ENCODE data around the gene UNC80. TPM values are rescaled to one million over a fixed set of nuclear protein-coding genes. Genes with fewer than 3 reads are reported as not detected.

UNC80 gene
- total and polyA plus RNA-seq, 2 of the 13 experiments (the other 11 are each of a cell fraction or from before 2014, with no cell fraction given): not detected

DNA sequence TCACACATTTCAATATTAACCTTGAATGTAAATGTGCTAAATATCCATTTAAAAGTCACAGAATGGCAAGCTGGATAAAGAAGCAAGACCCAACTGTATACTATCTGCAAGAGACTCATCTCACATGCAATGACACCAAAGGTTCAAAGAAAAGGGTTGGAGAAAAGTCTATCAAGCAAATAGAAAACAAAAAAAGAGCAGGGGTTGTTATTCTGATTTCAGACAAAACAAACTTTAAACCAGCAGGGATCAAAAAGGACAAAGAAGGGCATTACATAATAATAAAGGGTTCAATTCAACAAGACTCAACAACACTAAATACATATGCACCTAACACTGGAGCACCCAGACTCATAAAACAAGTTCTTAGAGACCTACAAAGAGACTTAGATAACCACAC is 14.5 kb upstream of the UNC80 start:
- H4K20me1 ChIP-seq (ENCODE audit: insufficient read depth, low read length): no peaks in the 10 kb centered on the region
- no TSS peak for BruUV-seq (replicated peaks)
- TF ChIP-seq NKX3-1 (CRISPR knock-in tag; IDR thresholded peaks at IDR 0.05) (no peak), ZNF543 (CRISPR knock-in tag; IDR thresholded peaks at IDR 0.05) (no peak)
- H3K4me3 ChIP-seq (replicated peaks in 1 of 3; ENCODE audit: insufficient read depth in 1 of 3, low read depth in 2 of 3, low read length in 3 of 3): no peak overlapping the region
- no peak overlapping the region for H2AFZ ChIP-seq (ENCODE audit: low read length)
- in situ Hi-C loops (cut with HindIII; ENCODE audit: extremely low pct_ligation_motif_present, low pct_unique_long_range_greater_than_20kb): no loop called here
- no peak for DNase-seq (ENCODE audit: low spot score)
- no peaks in the 10 kb centered on the region for H3K36me3 ChIP-seq (replicated peaks in 1 of 2; ENCODE audit: control insufficient read depth in 1 of 2, insufficient read depth in 2 of 2, low read length in 2 of 2)
- no peak for ATAC-seq
- H3K4me1 ChIP-seq (ENCODE audit: insufficient read depth, low read length): no peaks in the 10 kb centered on the region
- intact Hi-C loops (cut with micrococcal nuclease; ENCODE audit: unreplicated experiment): no loop called here
- no peaks in the 10 kb centered on the region for H3K27me3 ChIP-seq (ENCODE audit: control insufficient read depth in 1 of 2, insufficient read depth in 2 of 2, low read length in 2 of 2)
- no peaks in the 10 kb centered on the region for H3K79me2 ChIP-seq (ENCODE audit: insufficient read depth, low read length)
- FAIRE-seq: no peak
- H3K9ac ChIP-seq (ENCODE audit: insufficient read depth, low read depth, low read length): no peak overlapping the region
- no peaks in the 10 kb centered on the region for H3K9me3 ChIP-seq (ENCODE audit: low read length)
- POLR2A ChIA-PET: no interaction called here
- no peak overlapping the region for H3K4me2 ChIP-seq (ENCODE audit: low read depth, low read length)
- CTCF ChIA-PET (ENCODE audit: low intra/inter-chr PET ratio, low total read pairs): no interaction called here
- H3K27ac ChIP-seq (ENCODE audit: extremely low read length, insufficient read depth, low read length): no peak overlapping the region

DNA sequence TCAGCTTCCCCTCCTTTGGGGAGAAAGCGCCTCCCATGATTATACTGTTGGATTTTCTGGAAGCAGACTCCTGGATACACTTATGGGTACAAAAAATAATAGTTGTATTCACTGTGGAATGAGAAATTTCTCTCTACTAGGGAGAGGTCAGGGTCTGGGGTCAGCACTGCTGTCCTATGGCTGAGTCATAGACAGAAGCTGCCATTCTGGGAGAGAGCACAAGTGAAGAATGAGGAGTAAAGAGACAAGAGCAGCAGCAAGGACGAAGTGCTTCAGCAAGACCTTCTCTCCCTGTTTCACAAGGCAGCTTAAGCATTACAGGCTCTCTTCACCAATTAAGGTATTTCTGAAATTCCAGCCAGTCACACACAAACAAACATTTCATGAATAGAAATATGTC is 10.1 kb upstream of the UNC80 start:
- POLR2A ChIA-PET: no interaction called here
- Histone ChIP-seq H3K4me3 (replicated peaks in 1 of 3; ENCODE audit: insufficient read depth in 1 of 3, low read depth in 2 of 3, low read length in 3 of 3) (no peak overlapping the region), H4K20me1 (ENCODE audit: insufficient read depth, low read length) (no peaks in the 10 kb centered on the region), H3K9me3 (ENCODE audit: low read length) (no peaks in the 10 kb centered on the region), H3K4me1 (ENCODE audit: insufficient read depth, low read length) (no peaks in the 10 kb centered on the region), H3K36me3 (replicated peaks in 1 of 2; ENCODE audit: control insufficient read depth in 1 of 2, insufficient read depth in 2 of 2, low read length in 2 of 2) (no peaks in the 10 kb centered on the region), H2AFZ (ENCODE audit: low read length) (no peak overlapping the region), H3K27me3 (ENCODE audit: control insufficient read depth in 1 of 2, insufficient read depth in 2 of 2, low read length in 2 of 2) (no peaks in the 10 kb centered on the region), H3K9ac (ENCODE audit: insufficient read depth, low read depth, low read length) (no peak overlapping the region), H3K27ac (ENCODE audit: extremely low read length, insufficient read depth, low read length) (no peak overlapping the region), H3K79me2 (ENCODE audit: insufficient read depth, low read length) (no peaks in the 10 kb centered on the region), H3K4me2 (ENCODE audit: low read depth, low read length) (no peak overlapping the region)
- intact Hi-C loops (cut with micrococcal nuclease; ENCODE audit: unreplicated experiment): no loop called here
- no TSS peak for BruUV-seq (replicated peaks)
- no peak for DNase-seq (ENCODE audit: low spot score)
- WGBS (ENCODE audit: low lambda C conversion rate): 0% methylated on average over 2 of the region's 2 CpGs
- no peak for ATAC-seq
- in situ Hi-C loops (cut with HindIII; ENCODE audit: extremely low pct_ligation_motif_present, low pct_unique_long_range_greater_than_20kb): no loop called here
- TF ChIP-seq, protein P1, sequence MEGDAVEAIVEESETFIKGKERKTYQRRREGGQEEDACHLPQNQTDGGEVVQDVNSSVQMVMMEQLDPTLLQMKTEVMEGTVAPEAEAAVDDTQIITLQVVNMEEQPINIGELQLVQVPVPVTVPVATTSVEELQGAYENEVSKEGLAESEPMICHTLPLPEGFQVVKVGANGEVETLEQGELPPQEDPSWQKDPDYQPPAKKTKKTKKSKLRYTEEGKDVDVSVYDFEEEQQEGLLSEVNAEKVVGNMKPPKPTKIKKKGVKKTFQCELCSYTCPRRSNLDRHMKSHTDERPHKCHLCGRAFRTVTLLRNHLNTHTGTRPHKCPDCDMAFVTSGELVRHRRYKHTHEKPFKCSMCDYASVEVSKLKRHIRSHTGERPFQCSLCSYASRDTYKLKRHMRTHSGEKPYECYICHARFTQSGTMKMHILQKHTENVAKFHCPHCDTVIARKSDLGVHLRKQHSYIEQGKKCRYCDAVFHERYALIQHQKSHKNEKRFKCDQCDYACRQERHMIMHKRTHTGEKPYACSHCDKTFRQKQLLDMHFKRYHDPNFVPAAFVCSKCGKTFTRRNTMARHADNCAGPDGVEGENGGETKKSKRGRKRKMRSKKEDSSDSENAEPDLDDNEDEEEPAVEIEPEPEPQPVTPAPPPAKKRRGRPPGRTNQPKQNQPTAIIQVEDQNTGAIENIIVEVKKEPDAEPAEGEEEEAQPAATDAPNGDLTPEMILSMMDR (CRISPR knock-in tag; IDR thresholded peaks at IDR 0.05): no peak
- no peak for TF ChIP-seq ZNF382 (CRISPR knock-in tag; IDR thresholded peaks at IDR 0.05; ENCODE audit: borderline replicate concordance)
- no peak for TF ChIP-seq ZNF430 (CRISPR knock-in tag; IDR thresholded peaks at IDR 0.05)
- CTCF ChIA-PET (ENCODE audit: low intra/inter-chr PET ratio, low total read pairs): no interaction called here
- FAIRE-seq: no peak
